Epithelial cell of esophagus (primary cell): Measurements from ENCODE around the gene SESTD1.

Experiments used
- DNase-seq: peaks from one replicate; pipeline ENCODE4 v3.0.0; 2010; ENCODE audit warnings: low read depth
- H3K4me3 ChIP-seq: 2 replicates; pipeline ENCODE4 v1.5.1; 2011; ENCODE audit warnings: mild to moderate bottlenecking, low read length, control low read depth
- CTCF ChIP-seq: IDR thresholded peaks from 2 replicates; pipeline ENCODE4 v1.5.1; 2011; ENCODE audit warnings: low read depth, mild to moderate bottlenecking, low read length, control low read depth, inconsistent platforms; ENCODE audit not compliant: insufficient read depth; ENCODE audit errors: missing control alignments

SESTD1 gene

GRCh38 chr2:179193759-179194394, 70.8 kb downstream of the SESTD1 start:
- no peak for TF ChIP-seq CTCF
- no peak for DNase-seq
- H3K4me3 ChIP-seq, result no peak overlapping the region

- DNase-seq, result no peak
- no peak for TF ChIP-seq CTCF
- no peak overlapping the region for H3K4me3 ChIP-seq
These were observed 73.5 kb downstream of the SESTD1 start for GRCh38 chr2:179191110-179191509.

- no peak for TF ChIP-seq CTCF
- H3K4me3 ChIP-seq, result no peak overlapping the region
- peak; percentile 30 for DNase-seq
These were observed 78.5 kb downstream of the SESTD1 start for GRCh38 chr2:179186126-179186525.

- TF ChIP-seq CTCF, result no peak
- DNase-seq, result no peak
- no peak overlapping the region for H3K4me3 ChIP-seq
These were observed 80.0 kb downstream of the SESTD1 start for GRCh38 chr2:179184610-179185009.

- TF ChIP-seq CTCF, result no peak
- DNase-seq, result no peak
- H3K4me3 ChIP-seq, result no peak overlapping the region
These were observed 83.6 kb downstream of the SESTD1 start for GRCh38 chr2:179181002-179181401.

GRCh38 chr2:179180242-179180641, 84.4 kb downstream of the SESTD1 start:
- no peak overlapping the region for H3K4me3 ChIP-seq
- no peak for DNase-seq
- TF ChIP-seq CTCF, result no peak

- DNase-seq, result peak; percentile 3
- TF ChIP-seq CTCF, result no peak
- H3K4me3 ChIP-seq, result no peak overlapping the region
These were observed 84.9 kb downstream of the SESTD1 start for GRCh38 chr2:179179719-179180118.
